ENCODE results near the gene UBASH3A.
"Not testable (repeated sequence)": the region's sequence is repeated elsewhere in the genome, so short reads cannot be mapped to it uniquely, and the experiment has no call there.

The UBASH3A gene

DNA sequence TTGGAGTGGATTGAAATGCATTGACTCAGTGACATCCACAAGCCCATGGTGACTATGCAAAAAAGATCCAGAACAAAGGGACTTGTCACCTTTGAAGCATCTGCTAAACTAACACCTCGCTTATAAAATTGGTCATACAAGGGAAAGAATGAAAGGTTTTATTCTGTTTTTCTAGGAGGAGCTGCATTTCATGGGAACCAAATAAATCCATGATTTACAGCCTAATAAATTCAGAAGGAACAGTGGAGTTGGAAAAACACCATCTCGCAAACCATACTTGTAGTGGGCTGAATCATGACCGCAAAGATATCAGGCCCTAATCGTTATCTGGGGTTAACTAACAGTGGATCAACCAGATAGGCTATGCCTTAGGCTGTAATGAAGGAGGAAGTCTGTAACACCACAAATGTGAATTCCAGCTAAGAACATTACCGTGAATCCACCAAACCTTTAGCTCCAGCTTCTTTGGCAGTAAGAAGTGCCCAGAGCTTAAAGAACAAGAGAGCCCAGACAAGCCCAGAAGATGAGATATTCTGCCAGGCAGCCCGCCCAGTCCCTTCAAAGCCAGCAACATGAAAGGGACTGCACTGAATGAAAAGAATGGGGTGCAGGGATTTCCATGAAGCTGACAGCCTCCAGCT, 64.9 kb downstream of the UBASH3A start:
- DNase-seq (ENCODE audit: low read depth in 2 of 2) = no peak

DNA sequence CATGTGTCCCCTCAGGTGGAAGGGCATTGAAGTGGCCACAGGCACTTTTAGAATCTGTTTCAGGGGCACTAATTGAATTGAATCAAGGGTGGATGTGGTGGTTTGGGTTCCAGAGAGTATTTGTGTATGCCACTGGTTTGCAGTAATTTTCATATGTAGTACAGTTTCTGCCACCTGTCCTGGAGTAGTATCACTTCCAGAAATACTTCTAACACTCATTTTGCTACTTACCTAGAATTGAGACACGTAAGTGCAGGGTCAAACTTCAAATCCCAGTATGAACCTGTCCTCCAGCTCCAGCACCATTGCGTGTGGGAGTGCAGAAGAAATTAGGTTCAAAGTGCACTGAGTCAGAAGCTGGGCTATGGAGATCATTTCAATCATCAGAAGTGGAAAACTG, 65.6 kb downstream of the UBASH3A start:
- no peak for DNase-seq (ENCODE audit: low read depth in 2 of 2)

GRCh38 chr21:42469726-42470125, 66.0 kb downstream of the UBASH3A start:
- DNase-seq (ENCODE audit: low read depth in 2 of 2) = not testable (repeated sequence)

DNA sequence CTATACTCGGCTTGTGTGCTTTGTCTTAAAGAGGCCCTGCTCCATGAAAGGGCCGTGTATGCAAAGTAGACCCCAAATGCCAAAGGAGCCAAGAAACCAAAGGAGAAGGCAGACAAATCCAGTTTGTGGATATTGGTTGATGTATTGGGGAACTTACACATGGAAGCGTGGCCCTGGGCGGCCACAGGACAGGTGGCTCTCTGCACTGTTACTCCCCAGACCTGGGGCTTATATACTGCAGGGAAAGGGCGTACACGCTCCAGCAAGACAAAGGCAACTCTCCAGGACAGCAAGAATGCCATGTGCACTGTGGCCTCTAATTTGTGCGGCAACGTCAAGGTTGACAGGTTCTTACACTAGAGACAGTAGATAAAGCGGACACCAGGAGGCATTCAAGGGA, 67.5 kb downstream of the UBASH3A start:
- no peak for DNase-seq (ENCODE audit: low read depth in 2 of 2)

- no peak for DNase-seq (ENCODE audit: low read depth in 2 of 2)
Observed at GRCh38 chr21:42471716-42472330, 68.1 kb downstream of the UBASH3A start.

DNA sequence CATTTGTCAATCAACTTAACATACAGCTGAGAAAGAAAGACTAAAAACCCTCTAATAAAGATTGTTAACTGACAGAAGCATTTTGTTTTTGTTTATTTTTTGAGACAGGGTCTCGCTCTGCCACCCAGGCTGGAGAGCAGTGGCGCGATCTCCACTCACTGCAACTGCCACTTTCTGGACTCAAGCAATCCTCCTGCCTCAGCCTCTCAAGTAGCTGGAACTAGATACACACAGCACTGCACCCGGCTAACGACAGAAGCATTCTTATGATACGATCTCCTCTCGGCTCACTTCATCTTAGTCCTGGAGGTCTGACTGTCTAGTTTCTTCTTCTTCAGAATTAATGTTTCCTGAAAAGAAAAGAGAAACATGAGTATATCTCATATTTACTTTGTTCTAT, 68.8 kb downstream of the UBASH3A start:
- no peak for DNase-seq (ENCODE audit: low read depth in 2 of 2)

- no peak for DNase-seq (ENCODE audit: low read depth in 2 of 2)
Observed at GRCh38 chr21:42473498-42474042, 69.9 kb downstream of the UBASH3A start.

- no peak for DNase-seq (ENCODE audit: low read depth in 2 of 2)
Observed at GRCh38 chr21:42474043-42474831, 70.5 kb downstream of the UBASH3A start.

DNA sequence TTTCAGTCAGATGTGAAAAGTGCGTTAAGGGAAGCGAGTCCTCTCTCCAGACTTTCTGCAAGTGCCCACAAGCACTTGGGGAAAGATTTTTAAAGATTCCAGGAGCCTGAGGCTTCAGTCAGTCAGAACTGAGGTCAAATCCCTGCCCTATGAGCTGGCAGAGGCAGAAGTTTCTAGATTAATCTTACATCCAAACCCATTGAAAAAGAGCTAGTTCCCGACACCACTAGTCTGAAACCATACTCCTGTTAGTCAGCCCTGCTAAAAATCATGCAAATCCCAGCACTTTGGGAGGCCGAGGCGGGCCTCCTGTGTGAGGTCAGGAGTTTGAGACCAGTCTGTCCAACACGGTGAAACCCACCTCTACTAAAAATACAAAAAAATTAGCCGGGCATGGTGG, 71.3 kb downstream of the UBASH3A start:
- no peak for DNase-seq (ENCODE audit: low read depth in 2 of 2)

GRCh38 chr21:42475526-42476387, 72.1 kb downstream of the UBASH3A start:
- no peak for DNase-seq (ENCODE audit: low read depth in 2 of 2)

DNA sequence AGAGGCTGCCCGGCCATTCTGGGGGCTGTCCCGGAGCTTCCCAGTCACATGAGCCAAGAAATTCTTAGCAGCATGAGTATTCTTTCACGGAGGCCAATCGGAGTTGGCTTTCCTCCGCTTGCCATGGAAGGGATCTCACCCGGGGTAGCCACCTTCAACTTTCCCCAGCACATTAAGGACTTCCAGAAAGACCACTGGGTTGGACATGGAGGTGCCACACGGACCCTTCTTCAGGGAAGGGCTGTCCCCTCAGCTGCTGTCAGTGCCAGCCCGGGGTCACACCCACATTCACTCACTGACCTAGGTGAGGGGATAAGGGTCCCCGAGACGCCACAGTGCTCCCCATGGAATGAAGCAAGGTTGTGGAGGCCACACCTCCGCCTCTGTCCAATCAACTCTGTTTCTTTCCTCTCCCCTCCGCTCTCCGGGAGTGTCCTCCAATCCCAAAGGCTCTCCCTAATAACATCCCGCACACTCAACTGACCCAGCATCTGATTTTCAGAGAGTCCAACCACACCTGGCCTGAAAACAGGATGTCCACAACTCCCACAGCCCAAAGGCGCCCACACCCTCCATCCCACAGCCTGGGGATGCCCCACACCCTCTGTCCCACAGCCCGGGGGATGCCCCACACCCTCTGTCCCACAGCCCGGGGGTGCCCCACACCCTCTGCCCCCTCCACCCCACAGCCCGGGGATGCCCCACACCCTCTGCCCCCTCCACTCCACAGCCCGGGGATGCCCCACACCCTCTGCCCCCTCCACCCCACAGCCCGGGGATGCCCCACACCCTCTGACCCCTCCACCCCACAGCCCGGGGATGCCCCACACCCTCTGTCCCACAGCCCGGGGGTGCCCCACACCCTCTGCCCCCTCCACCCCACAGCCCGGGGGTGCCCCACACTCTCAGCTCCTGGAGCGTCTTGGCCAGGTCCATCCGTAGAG, 73.0 kb downstream of the UBASH3A start:
- DNase-seq (ENCODE audit: low read depth in 2 of 2) = no peak

DNA sequence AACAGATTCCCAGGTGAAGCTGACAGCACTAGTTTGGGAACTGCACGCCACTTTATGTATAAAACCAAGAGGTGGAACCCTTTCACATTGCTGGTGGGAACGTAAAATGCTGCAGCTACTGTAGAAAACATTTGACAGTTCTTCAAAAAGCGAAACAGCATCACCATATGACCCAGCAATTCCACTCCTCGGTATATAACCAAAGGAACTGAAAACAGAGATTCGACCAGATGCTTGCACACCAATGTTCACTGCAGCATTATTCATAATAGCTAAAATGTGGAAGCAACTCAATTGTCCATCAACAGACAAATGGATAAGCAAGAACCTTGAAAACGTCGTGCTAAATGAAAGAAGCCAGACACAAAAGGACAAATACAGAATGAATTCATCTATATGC, 74.8 kb downstream of the UBASH3A start:
- no peak for DNase-seq (ENCODE audit: low read depth in 2 of 2)

- DNase-seq (ENCODE audit: low read depth in 2 of 2) = no peak
Observed at GRCh38 chr21:42479582-42479981, 75.9 kb downstream of the UBASH3A start.

DNA sequence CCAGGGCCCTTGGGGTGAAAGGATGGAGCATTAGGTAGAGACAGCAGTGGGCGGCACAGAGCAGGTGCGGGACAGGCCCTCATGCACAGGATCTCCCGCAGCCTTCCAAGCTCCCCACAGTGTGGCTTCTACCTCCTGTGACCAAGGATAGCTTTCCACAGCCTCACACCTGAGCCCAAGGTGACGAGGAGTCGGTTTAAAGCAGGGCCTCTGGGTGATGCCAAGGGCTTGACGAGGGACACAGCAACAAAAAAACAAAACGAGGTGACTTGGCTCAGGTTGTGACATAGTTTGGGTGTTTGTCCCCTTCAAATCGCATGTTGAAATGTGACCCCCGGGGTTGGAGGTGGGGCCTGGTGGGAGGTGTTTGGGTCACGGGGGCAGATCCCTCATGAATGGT, 77.0 kb downstream of the UBASH3A start:
- no peak for DNase-seq (ENCODE audit: low read depth in 2 of 2)

GRCh38 chr21:42481169-42481568, 77.5 kb downstream of the UBASH3A start:
- no peak for DNase-seq (ENCODE audit: low read depth in 2 of 2)

DNA sequence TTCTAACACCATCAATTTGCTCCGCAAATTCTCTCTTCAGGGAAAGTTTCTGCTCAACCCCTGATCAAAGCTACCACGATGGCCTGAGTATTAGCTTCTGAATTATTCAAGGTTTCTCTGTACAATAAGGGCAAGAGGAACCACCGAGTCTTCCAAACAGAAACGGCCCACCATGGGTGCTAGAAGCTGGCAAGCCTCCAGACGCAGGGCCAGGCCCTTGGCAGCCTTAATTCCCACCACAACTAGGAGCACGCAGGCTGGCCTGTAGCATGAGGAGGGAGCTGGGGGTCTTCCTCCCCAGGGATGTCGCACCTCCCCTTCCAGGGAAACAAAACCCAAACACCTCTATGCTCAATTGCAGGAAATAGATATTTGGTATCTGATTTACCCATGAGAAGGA, 81.3 kb downstream of the UBASH3A start:
- no peak for DNase-seq (ENCODE audit: low read depth in 2 of 2)

- no peak for DNase-seq (ENCODE audit: low read depth in 2 of 2)
Observed at GRCh38 chr21:42486072-42486471, 82.4 kb downstream of the UBASH3A start.

DNA sequence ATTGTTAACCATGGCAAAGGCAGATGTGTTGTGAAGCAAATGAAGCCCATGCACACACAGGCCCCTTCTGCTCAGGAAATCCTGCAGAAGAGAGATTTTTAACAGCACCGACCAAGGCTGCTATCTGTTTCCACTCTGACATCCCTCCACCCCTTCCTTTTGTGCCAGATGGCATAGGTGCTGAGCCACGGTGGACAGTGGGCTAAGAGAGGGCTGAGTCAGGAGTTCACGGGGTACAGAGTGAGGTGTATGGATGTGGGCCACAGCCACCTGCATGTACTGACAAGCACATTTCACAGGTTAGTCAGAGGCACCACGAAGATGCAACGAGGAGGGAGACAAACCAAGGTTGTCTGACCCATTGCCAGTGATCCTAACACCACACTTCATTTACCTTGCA, 82.8 kb downstream of the UBASH3A start:
- no peak for DNase-seq (ENCODE audit: low read depth in 2 of 2)

DNA sequence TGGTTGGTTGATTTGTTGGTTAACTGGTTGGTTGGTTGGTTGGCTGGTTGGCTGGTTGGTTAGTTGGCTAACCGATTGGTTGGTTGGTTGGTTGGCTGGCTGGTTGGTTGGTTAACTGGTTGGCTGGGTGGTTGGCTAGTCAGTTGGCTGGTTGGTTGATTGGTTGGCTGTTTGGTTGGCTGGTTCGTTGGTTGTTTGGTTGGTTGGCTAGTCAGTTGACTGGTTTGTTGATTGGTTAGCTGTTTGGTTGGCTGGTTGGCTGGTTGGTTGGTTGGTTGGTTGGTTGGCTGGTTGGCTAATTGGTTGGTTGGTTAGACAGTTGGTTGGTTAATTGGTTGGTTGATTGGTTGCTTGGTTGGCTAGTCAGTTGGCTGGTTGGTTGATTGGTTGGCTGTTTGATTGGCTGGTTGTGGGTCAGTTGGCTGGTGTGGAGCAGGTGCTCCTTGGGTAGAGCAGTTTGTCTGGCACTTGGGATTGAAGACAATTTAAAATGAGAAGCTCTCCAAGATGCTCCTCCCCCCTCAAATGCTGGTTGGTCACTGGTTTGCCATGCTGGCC, 85.4 kb downstream of the UBASH3A start:
- DNase-seq (ENCODE audit: low read depth in 2 of 2) = no peak

GRCh38 chr21:42489991-42490390, 86.3 kb downstream of the UBASH3A start:
- no peak for DNase-seq (ENCODE audit: low read depth in 2 of 2)

Measured in stimulated activated CD4-positive, alpha-beta T cell treated with anti-CD3 and anti-CD28 coated beads, Interleukin-1b, Interleukin-23, amount 100 ng/mL, for 4 hours (primary cell).